Endothelial cell of umbilical vein (primary cell): ENCODE measurements around the gene STX16.

ENCODE experiments used
- CTCF ChIP-seq, 2 donors: IDR thresholded peaks; 1 replicate in 1 of 2; 2 replicates in 1 of 2; pipeline ENCODE4 v1.5.1; 2011; ENCODE audit warnings: low read length in 2 of 2, mild to moderate bottlenecking in 2 of 2, moderate library complexity in 2 of 2, control low read depth in 1 of 2, inconsistent platforms in 1 of 2, low read depth in 1 of 2; ENCODE audit not compliant: insufficient read depth in 1 of 2; ENCODE audit errors: extremely low read depth in 1 of 2
- EZH2 ChIP-seq: IDR thresholded peaks from 2 replicates; pipeline ENCODE4 v1.6.1; 2012; ENCODE audit warnings: borderline replicate concordance, low read depth, mild to moderate bottlenecking, moderate library complexity, low read length, inconsistent platforms; ENCODE audit not compliant: severe bottlenecking
- MAX ChIP-seq: IDR thresholded peaks from 2 replicates; pipeline ENCODE4 v1.6.1; 2011; ENCODE audit not compliant: insufficient read depth, insufficient read length
- POLR2A ChIP-seq: IDR thresholded peaks from 2 replicates; pipeline ENCODE4 v1.6.1; 2012; ENCODE audit warnings: low read depth, mild to moderate bottlenecking, control low read depth, low read length
- POLR2AphosphoS5 ChIP-seq: IDR thresholded peaks from 2 replicates; pipeline ENCODE4 v1.6.1; 2012; ENCODE audit warnings: low read depth, mild to moderate bottlenecking, control low read depth, low read length, moderate library complexity; ENCODE audit not compliant: insufficient read depth

DNA sequence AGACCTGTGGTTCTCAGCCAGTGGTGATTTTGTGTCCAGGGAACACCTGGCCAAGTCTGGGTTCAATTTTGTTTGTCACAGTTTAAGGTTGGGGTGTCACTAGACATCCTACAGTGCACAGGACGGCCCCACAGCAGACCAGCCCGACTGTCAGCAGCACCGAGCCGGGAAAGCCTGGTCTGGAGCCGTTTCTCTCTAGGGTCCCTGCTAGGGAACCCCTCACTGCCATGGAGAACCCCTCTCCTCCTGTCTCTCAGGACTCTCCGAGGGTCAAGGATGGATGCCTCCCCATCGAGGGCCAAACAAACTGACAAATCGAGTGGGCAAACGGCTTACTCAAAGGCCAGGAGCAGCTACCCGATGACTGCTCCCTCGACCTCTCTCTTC, 15.8 kb upstream of the STX16 start:
- TF ChIP-seq MAX (no peak), POLR2AphosphoS5 (no peak), CTCF (IDR thresholded peaks at IDR 0.05; ENCODE audit: extremely low read depth in 1 of 2, insufficient read depth in 1 of 2, low read depth in 1 of 2, low read length in 2 of 2) (no peak), POLR2A (no peak), EZH2 (no peak)
